HepG2 (cell line): ENCODE data around the gene ENO1. TPM values are rescaled to one million over a fixed set of nuclear protein-coding genes. Genes with fewer than 3 reads are reported as not detected.
"Not testable (repeated sequence)": the region's sequence is repeated elsewhere in the genome, so short reads cannot be mapped to it uniquely, and the experiment has no call there.

Experiments
- ATAC-seq: fragments of 200-7000 bp; cut with Tn5 transposase; 3 replicates; pipeline ENCODE4 v1.9.1; 2020; ENCODE audit warnings: mild to moderate bottlenecking, moderate library complexity
- BruUV-seq: library from RNA; stranded (reverse); fragments of 400-500 nt; replicated peaks from 2 replicates; lab custom pipeline; 2021; lab: Mats Ljungman, UMichigan
- CTCF ChIA-PET: fragments of 300-600 bp; formaldehyde crosslinking; extraction: SDS; loops from one replicate; lab custom pipeline; 2021; ENCODE audit warnings: low total read pairs, inconsistent platforms, low intra/inter-chr PET ratio; lab: Yijun Ruan, JAX
- POLR2A ChIA-PET: fragments of 350-600 bp; sonication (Branson Sonifier 250); formaldehyde crosslinking; loops from one replicate; lab custom pipeline; 2020; ENCODE audit warnings: antibody characterized with exemption, inconsistent platforms; lab: Yijun Ruan, JAX
- DNase-seq: peaks from one replicate; pipeline ENCODE4 v3.0.0-alpha.2; 2015; ENCODE audit warnings: low spot score
- FAIRE-seq: peaks from 3 replicates; lab custom pipeline; 2011; peaks lifted over from hg19 to GRCh38; lab: Jason Lieb, UNC
- H2AFZ ChIP-seq: one replicate; pipeline ENCODE4 v1.6.1; 2011; ENCODE audit warnings: low read length, inconsistent platforms
- H3K27ac ChIP-seq: fragments of 300-600 bp; 3 replicates; pipeline ENCODE4 v1.8.0; 2011; ENCODE audit warnings: mixed run types, mild to moderate bottlenecking, mixed read lengths, low read length, inconsistent platforms; ENCODE audit not compliant: insufficient read depth; ENCODE audit errors: extremely low read length
- H3K27me3 ChIP-seq, 2 experiments: fragments of 200-600 bp in 1 of 2; 2 replicates in 1 of 2; 3 replicates in 1 of 2; pipeline versions ENCODE4 v1.6.0 to v1.8.0; 2011; ENCODE audit warnings: low read length in 2 of 2, mild to moderate bottlenecking in 2 of 2, moderate library complexity in 2 of 2, inconsistent platforms in 1 of 2; ENCODE audit not compliant: insufficient read depth in 2 of 2, control insufficient read depth in 1 of 2
- H3K36me3 ChIP-seq, 2 experiments: fragments of 200-600 bp in 1 of 2; replicated peaks in 1 of 2; 2 replicates in 1 of 2; 3 replicates in 1 of 2; pipeline versions ENCODE4 v1.5.1 to v1.8.0; 2011; ENCODE audit warnings: low read length in 2 of 2, inconsistent platforms in 1 of 2; ENCODE audit not compliant: insufficient read depth in 2 of 2, control insufficient read depth in 1 of 2
- H3K4me1 ChIP-seq: 2 replicates; pipeline ENCODE4 v1.5.1; 2012; ENCODE audit warnings: low read length, inconsistent platforms; ENCODE audit not compliant: insufficient read depth
- H3K4me2 ChIP-seq: 2 replicates; pipeline ENCODE4 v1.6.0; 2011; ENCODE audit warnings: low read depth, low read length, inconsistent platforms
- H3K4me3 ChIP-seq, 3 experiments: fragments of 200-600 bp in 1 of 3; sonication (generic), shearing (Covaris generic) in 1 of 3; replicated peaks in 1 of 3; 2 replicates each; pipeline ENCODE4 v1.5.1; 2011 to 2016; ENCODE audit warnings: low read length in 3 of 3, inconsistent platforms in 2 of 3, low read depth in 2 of 3, mild to moderate bottlenecking in 2 of 3, control low read depth in 1 of 3, mixed read lengths in 1 of 3; ENCODE audit not compliant: insufficient read depth in 1 of 3
- H3K79me2 ChIP-seq: one replicate; pipeline ENCODE4 v1.6.1; 2011; ENCODE audit warnings: low read length, inconsistent platforms; ENCODE audit not compliant: insufficient read depth
- H3K9ac ChIP-seq: 2 replicates; pipeline ENCODE4 v1.6.0; 2011; ENCODE audit warnings: mild to moderate bottlenecking, low read depth, low read length, inconsistent platforms; ENCODE audit not compliant: insufficient read depth
- H3K9me3 ChIP-seq: 2 replicates; pipeline ENCODE4 v1.5.1; 2012; ENCODE audit warnings: mild to moderate bottlenecking, low read length
- H4K20me1 ChIP-seq: 2 replicates; pipeline ENCODE4 v1.6.0; 2011; ENCODE audit warnings: inconsistent platforms, mild to moderate bottlenecking, low read length, moderate library complexity; ENCODE audit not compliant: insufficient read depth
- ZBTB33 ChIP-seq: sonication (generic); formaldehyde crosslinking; IDR thresholded peaks from 2 replicates; pipeline ENCODE4 v1.4.0; 2020; ENCODE audit warnings: missing genetic modification reagents
- ZFY ChIP-seq: sonication (generic); formaldehyde crosslinking; IDR thresholded peaks from 2 replicates; pipeline ENCODE4 v1.4.0; 2020; ENCODE audit warnings: missing genetic modification reagents
- ZNF281 ChIP-seq: sonication (generic); formaldehyde crosslinking; IDR thresholded peaks from 2 replicates; pipeline ENCODE4 v1.4.0; 2020; ENCODE audit warnings: missing genetic modification reagents, borderline replicate concordance
- ZNF670 ChIP-seq: sonication (generic); formaldehyde crosslinking; IDR thresholded peaks from 2 replicates; pipeline ENCODE4 v1.8.0; 2022; ENCODE audit warnings: mild to moderate bottlenecking, missing genetic modification reagents, borderline replicate concordance
- ZNF687 ChIP-seq: sonication (generic); formaldehyde crosslinking; IDR thresholded peaks from 2 replicates; pipeline ENCODE4 v1.5.1; 2020; ENCODE audit warnings: mild to moderate bottlenecking, missing genetic modification reagents, moderate library complexity
- WGBS: methylation state at CpG from one replicate; pipeline ENCODE4 v1.1.6; 2017; ENCODE audit warnings: low lambda C conversion rate; 5-methylcytosine and 5-hydroxymethylcytosine counted together
- in situ Hi-C: cut with HindIII; loops from 2 replicates; pipeline ENCODE4 v1.10.0; 2017; ENCODE audit warnings: low pct_unique_long_range_greater_than_20kb; ENCODE audit not compliant: extremely low pct_ligation_motif_present
- intact Hi-C: fragments of 100-400 bp; cut with micrococcal nuclease; formaldehyde crosslinking; loops from one replicate; pipeline ENCODE4 v1.10.0; 2022; ENCODE audit not compliant: unreplicated experiment
- polyA plus RNA-seq, 8 experiments: library from polyadenylated mRNA; depleted of rRNA in 3 of 8; stranded (reverse) in 7 of 8; unstranded in 1 of 8; fragments of >200 nt; fragmentation: Illumina TruSeq in 4 of 8; extraction: Trizol in 4 of 8; gene quantifications; 2 replicates each; pipeline versions ENCODE4 v1.2.1 to v1.2.3, GENCODE V29; 2011 to 2016; ENCODE audit warnings: low read depth in 4 of 8, missing spikeins in 1 of 8, mixed read lengths in 1 of 8; ENCODE audit not compliant: insufficient read depth in 1 of 8
- total RNA-seq, 5 experiments: library from RNA; depleted of rRNA; stranded (reverse); fragments of >200 nt; fragmentation: Illumina TruSeq; extraction: Trizol; gene quantifications; 2 replicates each; pipeline ENCODE4 v1.2.3, GENCODE V29; 2016; ENCODE audit warnings: low read depth in 1 of 5

The ENO1 gene
- total and polyA plus RNA-seq, 2 of the 13 experiments (the other 11 are each of a cell fraction or from before 2014, with no cell fraction given), result 1,559 to 3,103 TPM

DNA sequence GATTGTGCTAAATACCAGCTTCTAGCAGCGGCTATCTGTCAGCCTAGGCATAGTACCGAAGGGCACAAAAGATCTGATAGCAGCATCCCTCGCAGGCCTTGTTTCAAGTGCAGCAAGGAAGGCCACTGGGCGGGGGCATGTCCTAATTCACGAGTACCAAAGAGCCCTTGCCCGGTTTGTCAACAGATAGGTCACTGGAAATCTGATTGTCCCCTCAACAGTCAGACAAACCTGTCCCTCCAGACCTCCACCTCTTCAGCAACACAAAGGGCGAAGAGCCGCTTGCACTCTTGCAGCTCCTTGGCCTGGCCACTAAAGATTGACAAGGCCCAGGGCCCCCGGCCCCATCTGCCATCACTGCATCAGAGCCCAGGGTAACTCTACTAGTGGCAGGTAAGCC, 44.5 kb upstream of the ENO1 start (continued):
- TF ChIP-seq ZNF281 (no peak), ZBTB33 (no peak), ZFY (CRISPR knock-in tag) (no peak)

GRCh38 chr1:8917536-8917935, 39.0 kb upstream of the ENO1 start:
- in situ Hi-C loops (loop anchor here (5.0 kb wide), 1 partner anchor 90 kb away; no protein-coding TSS in a partner anchor), intact Hi-C loops (loop anchor here (5.0 kb wide), 1 partner anchor 185 kb away; no protein-coding TSS in a partner anchor)
- ChIA-PET POLR2A (interaction anchor here (1.6 kb wide), 1 partner anchor 37 kb away, joined by 6 read pairs; no protein-coding TSS in a partner anchor), CTCF (interaction anchor here (0.9 to 2.1 kb wide), 4 partner anchors 45 to 88 kb away, joined by 3 to 27 read pairs (median 8); no protein-coding TSS in a partner anchor)
- H3K27me3 ChIP-seq, result peaks cover 3 to 16% of the 10 kb centered on the region in 2 experiments; a peak in 3 of 5 replicates
- H3K4me2 ChIP-seq, result peak overlapping the region; percentile 39; the same call in 1 of the 2 replicates
- ATAC-seq, DNase-seq, H3K36me3 ChIP-seq, H3K79me2 ChIP-seq, H3K27ac ChIP-seq, H3K9me3 ChIP-seq, FAIRE-seq, H3K4me3 ChIP-seq, BruUV-seq, H4K20me1 ChIP-seq, H3K9ac ChIP-seq: not testable (repeated sequence)
- 0 out of 2 replicates have a peak, but pooled peaks have one; percentile 24 for TF ChIP-seq ZNF670 (CRISPR knock-in tag)
- 0 out of 2 replicates have a peak, but pooled peaks have one; percentile 11 for TF ChIP-seq ZNF687
- 34% methylated on average over 10 of the region's 10 CpGs for WGBS
- H2AFZ ChIP-seq, result peak overlapping the region; percentile 27
- peaks cover 60% of the 10 kb centered on the region for H3K4me1 ChIP-seq
